Vagina (tissue), 2 donors: ENCODE results near the gene RFX7.

Experiments used
- POLR2A ChIP-seq, 2 donors: fragments of 450-650 bp; IDR thresholded peaks; one replicate each; pipeline ENCODE4 v1.6.1; 2017; ENCODE audit warnings: antibody characterized with exemption in 2 of 2, mild to moderate bottlenecking in 2 of 2, moderate library complexity in 2 of 2
- POLR2AphosphoS5 ChIP-seq, 2 donors: sonication (generic); formaldehyde crosslinking; IDR thresholded peaks; one replicate each; pipeline ENCODE4 v1.9.0; 2017; ENCODE audit warnings: antibody characterized with exemption in 2 of 2, mild to moderate bottlenecking in 2 of 2, low read depth in 1 of 2; ENCODE audit not compliant: insufficient read depth in 1 of 2
- TF ChIP-seq, protein P1 (sequence below), 3 experiments: fragments of 450-650 bp in 2 of 3; fragments of 200-600 bp in 1 of 3; sonication (generic) in 1 of 3; IDR thresholded peaks; one replicate each; pipeline ENCODE4 v1.5.1; 2017 to 2019; ENCODE audit warnings: antibody characterized with exemption in 3 of 3, mild to moderate bottlenecking in 2 of 3, moderate library complexity in 2 of 3

GRCh38 chr15:56228352-56228751 is 15.3 kb downstream of the RFX7 start:
- TF ChIP-seq, protein P1, sequence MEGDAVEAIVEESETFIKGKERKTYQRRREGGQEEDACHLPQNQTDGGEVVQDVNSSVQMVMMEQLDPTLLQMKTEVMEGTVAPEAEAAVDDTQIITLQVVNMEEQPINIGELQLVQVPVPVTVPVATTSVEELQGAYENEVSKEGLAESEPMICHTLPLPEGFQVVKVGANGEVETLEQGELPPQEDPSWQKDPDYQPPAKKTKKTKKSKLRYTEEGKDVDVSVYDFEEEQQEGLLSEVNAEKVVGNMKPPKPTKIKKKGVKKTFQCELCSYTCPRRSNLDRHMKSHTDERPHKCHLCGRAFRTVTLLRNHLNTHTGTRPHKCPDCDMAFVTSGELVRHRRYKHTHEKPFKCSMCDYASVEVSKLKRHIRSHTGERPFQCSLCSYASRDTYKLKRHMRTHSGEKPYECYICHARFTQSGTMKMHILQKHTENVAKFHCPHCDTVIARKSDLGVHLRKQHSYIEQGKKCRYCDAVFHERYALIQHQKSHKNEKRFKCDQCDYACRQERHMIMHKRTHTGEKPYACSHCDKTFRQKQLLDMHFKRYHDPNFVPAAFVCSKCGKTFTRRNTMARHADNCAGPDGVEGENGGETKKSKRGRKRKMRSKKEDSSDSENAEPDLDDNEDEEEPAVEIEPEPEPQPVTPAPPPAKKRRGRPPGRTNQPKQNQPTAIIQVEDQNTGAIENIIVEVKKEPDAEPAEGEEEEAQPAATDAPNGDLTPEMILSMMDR (IDR thresholded peaks at IDR 0.05): no peak
- no peak for TF ChIP-seq POLR2A (IDR thresholded peaks at IDR 0.05)
- TF ChIP-seq POLR2AphosphoS5 (IDR thresholded peaks at IDR 0.05; ENCODE audit: insufficient read depth in 1 of 2, low read depth in 1 of 2): no peak
